NCI-H69 (cell line): ENCODE measurements around the gene TOP2A.

ENCODE experiments used
- DNase-seq: peaks from one replicate; lab custom pipeline; 2025; lab: John Stamatoyannopoulos, UW

The TOP2A gene

DNA sequence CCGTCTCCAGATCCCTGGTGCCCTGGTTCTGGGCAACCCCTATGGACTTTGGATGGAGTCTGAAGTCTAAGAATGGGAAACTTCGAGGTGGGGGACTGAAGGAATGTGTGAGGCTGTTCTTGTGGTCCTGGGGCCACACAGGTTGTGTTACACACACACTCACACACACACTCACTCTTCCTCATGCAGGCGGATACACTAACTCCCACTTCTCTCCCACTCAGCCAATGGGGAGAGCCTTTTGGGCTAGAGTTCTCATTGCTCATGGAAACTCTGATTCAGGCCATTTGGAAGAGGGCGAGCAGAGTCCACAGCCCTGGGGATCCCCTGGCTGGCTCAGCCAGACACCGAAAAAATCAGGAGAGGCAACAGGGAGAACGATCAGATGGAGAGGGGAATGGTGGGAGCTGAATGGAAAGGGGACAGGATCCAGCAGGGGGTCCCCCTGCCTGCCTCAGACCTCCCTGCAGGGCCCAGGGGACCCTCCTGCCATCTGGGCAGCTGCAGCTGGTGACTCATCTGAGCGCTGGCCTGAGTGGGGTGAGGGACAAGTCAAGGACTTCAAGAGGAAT is 34.6 kb upstream of the TOP2A start:
- DNase-seq: peak; percentile 11

- DNase-seq: no peak
Measured at GRCh38 chr17:40451420-40451819, 33.7 kb upstream of the TOP2A start.

GRCh38 chr17:40450175-40450574 is 32.5 kb upstream of the TOP2A start:
- DNase-seq: peak; percentile 64

GRCh38 chr17:40448639-40449261 is 31.1 kb upstream of the TOP2A start:
- peak; percentile 15 for DNase-seq

DNA sequence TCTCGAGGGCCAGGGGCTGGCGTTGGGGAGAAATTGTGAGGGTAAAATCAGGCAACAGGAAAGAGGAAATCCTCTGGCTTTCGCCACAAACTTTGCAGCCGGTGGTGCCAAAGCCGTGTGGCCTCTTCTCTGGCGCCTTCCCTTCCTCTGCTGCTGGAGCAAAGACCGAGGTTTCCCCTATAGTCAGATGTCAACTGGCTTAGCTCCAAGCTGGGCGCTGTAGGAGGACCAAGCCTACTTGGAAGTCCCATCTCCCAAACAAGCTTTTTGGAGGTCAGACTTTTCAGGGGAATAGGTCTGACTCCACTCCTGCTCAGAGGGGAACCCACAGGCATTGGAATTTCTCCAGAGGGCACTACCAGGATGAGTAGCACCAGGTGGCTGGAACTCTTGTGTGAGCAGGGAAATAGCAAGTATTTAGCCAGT is 30.5 kb upstream of the TOP2A start:
- no peak for DNase-seq

- DNase-seq: no peak
Measured at GRCh38 chr17:40447806-40448205, 30.1 kb upstream of the TOP2A start.

DNA sequence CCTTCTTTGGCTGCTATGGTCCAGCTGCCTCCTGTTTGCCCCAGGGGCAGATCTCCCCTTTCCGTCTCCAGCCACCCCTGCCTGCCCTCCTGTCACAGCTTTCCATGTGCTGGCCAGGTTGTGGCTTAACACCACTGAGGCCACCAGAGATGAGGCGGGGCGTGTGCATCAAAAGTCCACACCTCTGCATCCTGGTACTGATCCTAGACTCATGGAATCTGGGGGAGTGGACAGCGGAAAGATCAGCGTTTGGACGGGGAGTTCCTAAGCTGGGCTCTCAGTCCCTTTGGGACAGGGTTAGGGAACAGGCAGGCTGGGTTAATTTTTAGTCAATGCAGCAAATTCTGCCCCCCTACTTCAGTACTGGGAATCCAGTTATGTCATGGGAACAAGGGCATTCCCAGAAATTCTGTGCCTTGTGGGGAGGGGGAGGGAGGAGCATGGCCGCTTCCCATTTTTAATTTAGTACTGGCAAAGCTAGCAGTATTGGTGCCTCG is 29.5 kb upstream of the TOP2A start:
- DNase-seq: no peak

DNA sequence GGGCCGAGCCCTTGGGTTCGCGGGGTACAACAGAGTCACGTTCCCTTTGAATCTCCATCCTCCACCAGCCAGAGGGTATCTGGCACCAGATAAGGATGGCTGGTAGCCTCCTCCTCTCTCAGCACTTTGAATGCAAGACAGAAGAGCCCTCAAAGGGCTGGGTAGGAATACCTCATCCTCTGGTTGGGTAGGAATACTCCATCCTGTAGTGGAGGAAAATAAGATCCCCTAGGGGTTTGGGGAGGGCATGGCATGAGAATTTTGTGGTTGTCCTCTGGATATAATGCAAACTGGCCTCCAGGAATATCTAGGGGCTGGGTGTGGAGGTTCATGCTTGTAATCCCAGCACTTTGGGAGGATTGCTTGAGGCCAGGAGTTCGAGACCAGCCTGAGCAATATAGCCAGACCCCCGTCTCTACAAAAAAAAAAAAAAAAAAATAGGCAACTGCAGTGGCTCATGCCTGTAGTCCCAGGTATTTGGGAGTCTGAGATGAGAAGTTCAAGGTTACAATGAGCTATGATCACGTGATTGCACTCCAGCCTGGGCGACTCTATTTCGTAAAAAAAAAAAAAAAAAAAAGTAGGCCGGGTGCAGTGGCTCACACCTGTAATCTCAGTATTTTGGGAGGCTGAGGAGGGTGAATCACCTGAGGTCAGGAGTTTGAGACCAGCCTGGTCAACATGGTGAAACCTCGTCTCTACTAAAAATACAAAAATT is 28.2 kb upstream of the TOP2A start:
- DNase-seq: no peak

- DNase-seq: no peak
Measured at GRCh38 chr17:40443988-40444899, 26.5 kb upstream of the TOP2A start.

DNA sequence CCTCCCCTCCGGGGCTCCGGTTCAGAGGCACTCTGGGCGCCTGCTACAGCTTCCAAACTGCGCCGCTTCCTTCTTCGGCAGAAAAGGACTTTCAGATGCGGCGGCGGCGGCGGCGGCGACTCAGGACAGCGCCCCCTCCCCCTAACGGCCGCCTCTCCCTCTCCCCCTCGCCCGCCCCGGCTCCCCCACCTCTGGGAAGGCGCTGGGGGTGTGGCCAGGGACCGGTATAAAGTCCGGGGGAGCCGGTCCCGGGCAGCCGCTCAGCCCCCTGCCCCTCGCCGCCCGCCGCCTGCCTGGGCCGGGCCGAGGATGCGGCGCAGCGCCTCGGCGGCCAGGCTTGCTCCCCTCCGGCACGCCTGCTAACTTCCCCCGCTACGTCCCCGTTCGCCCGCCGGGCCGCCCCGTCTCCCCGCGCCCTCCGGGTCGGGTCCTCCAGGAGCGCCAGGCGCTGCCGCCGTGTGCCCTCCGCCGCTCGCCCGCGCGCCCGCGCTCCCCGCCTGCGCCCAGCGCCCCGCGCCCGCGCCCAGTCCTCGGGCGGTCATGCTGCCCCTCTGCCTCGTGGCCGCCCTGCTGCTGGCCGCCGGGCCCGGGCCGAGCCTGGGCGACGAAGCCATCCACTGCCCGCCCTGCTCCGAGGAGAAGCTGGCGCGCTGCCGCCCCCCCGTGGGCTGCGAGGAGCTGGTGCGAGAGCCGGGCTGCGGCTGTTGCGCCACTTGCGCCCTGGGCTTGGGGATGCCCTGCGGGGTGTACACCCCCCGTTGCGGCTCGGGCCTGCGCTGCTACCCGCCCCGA is 25.7 kb upstream of the TOP2A start, which contains the start of gene IGFBP4:
IGFBP4 (plus strand) TSS at position 255 of the 792 bp plus-strand sequence; CDS start at position 541, 286 bp downstream.
- peak; percentile 86 for DNase-seq

DNA sequence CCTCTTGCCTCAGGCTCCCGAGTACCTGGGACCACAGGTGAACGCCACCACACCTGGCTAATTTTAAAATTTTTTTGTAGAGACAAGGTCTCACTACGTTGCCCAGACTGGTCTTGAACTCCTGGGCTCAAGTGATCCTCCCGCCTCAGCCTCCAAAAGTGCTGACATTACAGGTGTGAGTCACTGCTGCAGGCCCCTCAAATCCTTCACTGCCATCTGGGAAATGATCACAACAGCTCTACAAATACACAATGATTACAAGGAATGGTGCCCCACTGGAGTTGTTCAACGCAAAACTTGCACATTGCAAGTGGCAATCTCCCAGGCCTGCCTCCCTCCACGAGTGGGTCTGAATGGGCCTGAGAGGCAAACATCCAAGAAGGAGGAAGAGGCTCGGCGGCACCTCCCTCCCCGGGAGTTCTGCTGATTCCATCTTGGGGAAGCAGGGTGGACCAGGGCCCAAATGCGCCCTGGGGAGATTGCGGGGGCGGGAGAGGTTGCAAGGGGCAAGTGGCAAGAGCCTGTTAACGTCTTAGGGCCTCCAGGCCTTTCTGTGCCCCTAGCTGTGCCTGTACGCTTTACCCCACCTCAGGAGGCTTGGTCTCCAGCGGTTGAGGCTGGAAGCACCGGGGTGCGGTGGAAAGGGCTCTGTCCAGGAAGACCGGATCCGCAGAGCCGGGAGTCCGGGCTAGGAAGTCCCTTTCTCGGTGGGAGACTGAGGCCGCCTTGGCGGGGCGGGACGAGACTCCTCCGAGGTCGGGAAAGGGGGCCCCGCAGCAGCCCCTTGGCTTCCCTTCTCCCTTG is 24.9 kb upstream of the TOP2A start:
- no peak for DNase-seq

- DNase-seq: no peak
Measured at GRCh38 chr17:40440166-40440565, 22.5 kb upstream of the TOP2A start.

GRCh38 chr17:40437095-40437732 is 19.5 kb upstream of the TOP2A start:
- DNase-seq: peak; percentile 18

GRCh38 chr17:40436636-40437035 is 18.9 kb upstream of the TOP2A start:
- DNase-seq: no peak

DNA sequence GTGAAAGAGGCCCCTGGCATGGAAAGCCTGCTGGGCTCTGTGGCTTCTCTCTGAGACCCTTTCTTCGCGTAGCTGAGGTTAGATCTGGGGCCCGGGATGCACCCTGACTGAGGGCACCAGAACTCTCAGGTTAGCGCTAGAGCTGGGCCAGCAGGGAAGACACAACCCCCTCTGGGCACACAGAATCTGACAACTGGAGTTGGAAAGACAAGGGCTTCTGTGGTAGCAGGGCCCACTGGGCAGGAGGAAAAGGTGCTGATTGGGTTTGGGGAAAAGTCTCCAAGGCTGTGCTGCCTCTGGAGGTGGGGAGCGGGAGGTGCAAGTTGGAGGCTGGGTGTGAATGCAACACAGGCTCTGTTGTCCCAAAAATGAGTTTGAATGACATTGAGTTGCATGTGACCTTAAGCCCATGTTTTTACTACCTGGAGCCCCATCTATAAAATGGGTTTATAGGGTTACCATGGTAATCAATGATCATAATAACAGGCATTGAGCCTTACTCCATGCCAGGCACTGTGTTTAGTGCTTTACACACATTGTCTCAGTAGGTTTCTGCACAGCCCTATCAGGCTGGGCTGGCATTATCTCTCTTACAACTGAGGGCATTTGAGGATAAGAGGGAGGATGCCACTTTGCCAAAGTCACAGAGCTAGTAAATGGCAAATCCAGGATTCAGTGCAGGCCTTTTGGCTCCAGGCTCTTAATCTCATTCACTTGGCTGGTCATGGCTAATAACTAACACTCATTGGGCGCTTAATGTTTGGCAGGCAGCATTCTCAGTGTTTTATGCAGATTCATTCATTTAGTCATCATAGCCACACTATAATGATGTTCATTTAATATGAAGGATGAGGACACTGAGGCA is 16.1 kb upstream of the TOP2A start:
- peak; percentile 42 for DNase-seq

DNA sequence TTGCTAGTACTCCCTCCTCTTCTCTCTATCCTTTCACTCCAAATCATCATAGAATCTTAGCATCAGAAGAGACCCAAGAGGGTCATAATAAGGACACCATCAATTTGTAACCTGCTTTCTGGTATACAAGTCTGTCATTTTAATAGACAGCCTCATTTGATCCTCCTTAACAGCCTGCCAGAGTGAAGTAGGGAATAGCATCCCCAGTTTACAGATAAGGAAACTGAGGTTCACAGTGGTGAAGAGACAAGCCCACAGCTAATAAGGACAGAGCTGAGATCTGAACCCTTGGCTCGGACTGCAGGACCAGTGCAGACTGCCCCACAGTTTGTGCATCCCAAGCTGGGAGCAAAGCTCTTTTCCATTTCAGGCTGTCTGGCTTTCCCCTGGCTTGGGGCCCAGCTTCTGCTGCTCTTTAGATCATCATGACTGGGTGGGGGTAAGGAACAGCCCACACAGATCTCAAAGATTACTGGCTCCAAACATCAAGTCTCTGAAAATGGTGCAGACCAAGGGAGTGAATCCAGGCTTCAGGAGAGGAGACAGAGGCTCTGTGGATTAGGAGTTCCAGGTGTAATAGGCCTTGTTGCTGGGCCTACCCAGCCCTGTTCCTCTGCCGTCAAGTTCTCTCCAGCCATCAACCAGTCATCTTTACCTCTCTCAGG is 15.3 kb upstream of the TOP2A start:
- no peak for DNase-seq

DNA sequence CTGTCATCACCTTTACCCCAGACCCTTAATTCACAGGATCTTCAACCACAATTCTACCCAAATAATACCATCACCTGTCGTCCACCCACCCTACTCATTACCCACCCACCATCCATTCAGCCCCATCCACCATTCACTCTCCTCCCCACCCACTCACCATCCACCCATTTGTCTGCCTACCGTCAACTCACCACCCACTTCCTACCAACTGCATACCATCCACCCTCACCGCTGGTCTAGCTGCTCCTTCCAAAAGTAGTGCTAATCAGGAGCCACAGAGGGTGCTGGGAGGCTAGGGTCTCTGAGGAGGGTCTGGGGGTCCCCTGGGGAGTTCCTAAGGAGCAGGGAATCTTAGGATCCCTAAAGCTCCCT is 13.5 kb upstream of the TOP2A start:
- DNase-seq: no peak
